Sciatic nerve (tissue), 2 donors: ENCODE results near the gene PPP1R15A. TPM values are rescaled to one million over a fixed set of nuclear protein-coding genes. Genes with fewer than 3 reads are reported as not detected.
A peak's percentile ranks its signal among the peaks of the same experiment; 100 is the strongest.
"Not testable (repeated sequence)": the region's sequence is repeated elsewhere in the genome, so short reads cannot be mapped to it uniquely, and the experiment has no call there.

ENCODE experiments used
- ATAC-seq: fragments of 200-7000 bp; cut with Tn5 transposase; one replicate; pipeline ENCODE4 v1.9.1; 2020; ENCODE audit warnings: mild to moderate bottlenecking, moderate library complexity
- DNase-seq: peaks from one replicate; pipeline ENCODE4 v3.0.0-alpha.2; 2020; ENCODE audit warnings: low spot score
- intact Hi-C: fragments of 100-400 bp; cut with DNase I; formaldehyde crosslinking; loops from one replicate; pipeline ENCODE4 v1.14.2; 2022
- total RNA-seq: library from RNA; stranded (reverse); fragmentation: NEBNext Ultra II Directional; extraction: Animal tissue kit (Norgen Biotek cat#: 25700); gene quantifications from one replicate; pipeline ENCODE4 v1.2.1, GENCODE V29; 2021
- donor health status: DM: no; HTN: no; CAD: no.
- donor health status: DM: no; HTN: no; CAD: no.

The PPP1R15A gene
- total RNA-seq, 1 donor from 2014 or later: 95.8 TPM

- intact Hi-C loops: loop anchor here (10.0 kb wide), 1 partner anchor 53 kb away; the partner anchor contains the start of gene BAX
- ATAC-seq, DNase-seq: not testable (repeated sequence)
Measured at GRCh38 chr19:48902291-48902690, 30.1 kb downstream of the PPP1R15A start.

- ATAC-seq, DNase-seq: not testable (repeated sequence)
- intact Hi-C loops: loop anchor here (10.0 kb wide), 1 partner anchor 51 kb away; the partner anchor contains the start of gene BAX
Measured at GRCh38 chr19:48903788-48904187, 31.6 kb downstream of the PPP1R15A start.

- DNase-seq (no peak), ATAC-seq (no peak)
- intact Hi-C loops: loop anchor here (10.0 kb wide), 1 partner anchor 49 kb away; the partner anchor contains the start of gene BAX
Measured at GRCh38 chr19:48905664-48906063, 33.4 kb downstream of the PPP1R15A start.

- intact Hi-C loops: loop anchor here (10.0 kb wide), 1 partner anchor 48 kb away; the partner anchor contains the start of gene BAX
- DNase-seq (no peak), ATAC-seq (no peak)
Measured at GRCh38 chr19:48906324-48906723, 34.1 kb downstream of the PPP1R15A start.

- peak; percentile 61 for ATAC-seq
- intact Hi-C loops: loop anchor here (10.0 kb wide), 1 partner anchor 47 kb away; the partner anchor contains the start of gene BAX
- no peak for DNase-seq
Measured at GRCh38 chr19:48907671-48908070, 35.5 kb downstream of the PPP1R15A start.

GRCh38 chr19:48909424-48910077 lies 37.3 kb downstream of the PPP1R15A start:
- not testable (repeated sequence) for ATAC-seq
- intact Hi-C loops: loop anchor here (10.0 kb wide), 1 partner anchor 45 kb away; the partner anchor contains the start of gene BAX

GRCh38 chr19:48910803-48911202 lies 38.6 kb downstream of the PPP1R15A start:
- intact Hi-C loops: no loop called here
- no peak for DNase-seq
- ATAC-seq: no peak

More at GRCh38 chr19:48909424-48910077, 37.3 kb downstream of the PPP1R15A start:
- not testable (repeated sequence) for DNase-seq

GRCh38 chr19:48913114-48913889 lies 41.1 kb downstream of the PPP1R15A start:
- ATAC-seq (no peak), DNase-seq (no peak)
- intact Hi-C loops: no loop called here

GRCh38 chr19:48914181-48914580 lies 42.0 kb downstream of the PPP1R15A start:
- no peak for ATAC-seq
- intact Hi-C loops: no loop called here
- no peak for DNase-seq

- ATAC-seq (no peak), DNase-seq (no peak)
- intact Hi-C loops: no loop called here
Measured at GRCh38 chr19:48915757-48916156, 43.5 kb downstream of the PPP1R15A start.

GRCh38 chr19:48918071-48918470 lies 45.9 kb downstream of the PPP1R15A start:
- DNase-seq: no peak
- no peak for ATAC-seq
- intact Hi-C loops: no loop called here

- intact Hi-C loops: no loop called here
- DNase-seq (no peak), ATAC-seq (no peak)
Measured at GRCh38 chr19:48918801-48919247, 46.6 kb downstream of the PPP1R15A start.

GRCh38 chr19:48919271-48919670 lies 47.0 kb downstream of the PPP1R15A start:
- intact Hi-C loops, ATAC-seq: not testable (repeated sequence)

GRCh38 chr19:48920949-48921348 lies 48.7 kb downstream of the PPP1R15A start:
- DNase-seq (no peak), ATAC-seq (no peak)
- intact Hi-C loops: no loop called here

More at GRCh38 chr19:48919271-48919670, 47.0 kb downstream of the PPP1R15A start:
- DNase-seq: not testable (repeated sequence)

- DNase-seq (no peak), ATAC-seq (no peak)
- intact Hi-C loops: no loop called here
Measured at GRCh38 chr19:48921721-48922500, 49.7 kb downstream of the PPP1R15A start.

GRCh38 chr19:48922548-48923490 lies 50.6 kb downstream of the PPP1R15A start:
- no peak for DNase-seq
- ATAC-seq: peak; percentile 8
- intact Hi-C loops: no loop called here

- intact Hi-C loops: no loop called here
- DNase-seq (no peak), ATAC-seq (no peak)
Measured at GRCh38 chr19:48925240-48925843, 53.1 kb downstream of the PPP1R15A start.
